SH-SY5Y (cell line): ENCODE results near the gene MX2.

Source experiments
- GATA2 ChIP-seq: IDR thresholded peaks from 2 replicates; pipeline ENCODE4 v1.6.1; 2011; ENCODE audit warnings: mild to moderate bottlenecking, low read depth, low read length
- GATA3 ChIP-seq: IDR thresholded peaks from 2 replicates; pipeline ENCODE4 v1.6.1; 2011; ENCODE audit warnings: low read depth, mild to moderate bottlenecking, low read length, moderate library complexity

DNA sequence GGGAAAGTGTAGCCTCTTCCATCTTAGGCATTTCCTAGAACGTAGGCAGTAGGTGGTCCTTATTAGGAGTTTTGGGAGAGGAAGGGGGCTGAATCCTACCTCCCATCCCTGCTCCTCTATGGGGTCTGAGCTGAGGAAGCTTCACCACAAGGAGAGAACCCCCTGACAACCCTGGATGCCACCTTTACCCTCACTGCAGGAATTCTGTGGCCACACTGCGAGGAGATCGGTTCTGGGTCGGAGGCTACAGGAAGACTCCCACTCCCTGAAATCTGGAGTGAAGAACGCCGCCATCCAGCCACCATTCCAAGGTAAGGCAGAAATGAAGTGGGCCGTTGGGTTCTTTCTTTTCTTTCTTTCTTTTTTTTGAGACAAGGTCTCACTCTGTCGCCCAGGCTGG is 65.7 kb downstream of the MX2 start:
- TF ChIP-seq GATA2 (no peak), GATA3 (no peak)
